SU-DHL-6 (cell line): ENCODE results near the gene TP53I3.

Experiments
- H2AFZ ChIP-seq: fragments of 200-600 bp; sonication (generic); 2 replicates; pipeline ENCODE4 v1.6.1; 2014; ENCODE audit warnings: low read depth, mild to moderate bottlenecking, moderate library complexity, mixed read lengths, antibody characterized with exemption, low read length; ENCODE audit not compliant: severe bottlenecking
- H3F3A ChIP-seq: fragments of 200-600 bp; shearing (Covaris generic); 2 replicates; pipeline ENCODE4 v1.6.0; 2016; ENCODE audit warnings: antibody characterized with exemption, mild to moderate bottlenecking; ENCODE audit not compliant: insufficient read depth
- H3K27ac ChIP-seq: fragments of 200-600 bp; sonication (generic); 2 replicates; pipeline ENCODE4 v1.5.1; 2016; ENCODE audit warnings: low read depth, mild to moderate bottlenecking, low read length, moderate library complexity, mixed read lengths
- H3K27me3 ChIP-seq: fragments of 200-600 bp; sonication (generic), shearing (Covaris generic); 2 replicates; pipeline ENCODE4 v1.6.0; 2014; ENCODE audit warnings: mild to moderate bottlenecking, low read length
- H3K36me3 ChIP-seq: fragments of 200-600 bp; sonication (generic); 2 replicates; pipeline ENCODE4 v1.6.1; 2014; ENCODE audit warnings: mild to moderate bottlenecking, low read length, mixed read lengths
- H3K4me2 ChIP-seq: fragments of 300-600, 200-600 bp; shearing (Covaris generic), sonication (generic); 2 replicates; pipeline ENCODE4 v1.6.0; 2014; ENCODE audit warnings: low read length, low read depth, mild to moderate bottlenecking; ENCODE audit not compliant: poor library complexity, severe bottlenecking
- H3K4me3 ChIP-seq: fragments of 200-600 bp; sonication (generic); 2 replicates; pipeline ENCODE4 v1.5.1; 2014; ENCODE audit warnings: antibody characterized with exemption, low read length, mild to moderate bottlenecking, mixed read lengths; ENCODE audit not compliant: insufficient read depth, poor library complexity, severe bottlenecking
- H3K79me2 ChIP-seq: fragments of 200-600 bp; sonication (generic); 2 replicates; pipeline ENCODE4 v1.6.1; 2014; ENCODE audit warnings: mild to moderate bottlenecking, low read length, moderate library complexity; ENCODE audit not compliant: insufficient read depth
- H3K9ac ChIP-seq: fragments of 200-600 bp; sonication (generic); 2 replicates; pipeline ENCODE4 v1.7.0; 2014; ENCODE audit warnings: mild to moderate bottlenecking, low read length
- H3K9me2 ChIP-seq: fragments of 200-600 bp; sonication (generic); replicated peaks from 2 replicates; pipeline ENCODE4 v1.6.1; 2014; ENCODE audit warnings: low read length; ENCODE audit not compliant: insufficient read depth
- H3K9me3 ChIP-seq: fragments of 200-600 bp; sonication (generic); 2 replicates; pipeline ENCODE4 v1.6.1; 2014; ENCODE audit warnings: low read length, mixed read lengths; ENCODE audit not compliant: insufficient read depth
- H4K20me1 ChIP-seq: fragments of 200-600 bp; sonication (generic); 2 replicates; pipeline ENCODE4 v1.6.1; 2014; ENCODE audit warnings: low read depth, mild to moderate bottlenecking, antibody characterized with exemption, low read length, moderate library complexity, mixed read lengths
- EZH2phosphoT487 ChIP-seq: fragments of 200-600 bp; sonication (generic), shearing (Covaris generic); conservative IDR thresholded peaks from 2 replicates; pipeline ENCODE4 v1.6.1; 2018; ENCODE audit warnings: mild to moderate bottlenecking, antibody characterized with exemption, low read length, moderate library complexity, mixed read lengths
- TF ChIP-seq, protein P1 (sequence below): fragments of 200-600 bp; sonication (generic); IDR thresholded peaks from one replicate; pipeline ENCODE4 v1.5.1; 2017; ENCODE audit warnings: antibody characterized with exemption, mild to moderate bottlenecking, low read length, moderate library complexity; ENCODE audit not compliant: insufficient read depth, poor library complexity, severe bottlenecking

TP53I3 gene

DNA sequence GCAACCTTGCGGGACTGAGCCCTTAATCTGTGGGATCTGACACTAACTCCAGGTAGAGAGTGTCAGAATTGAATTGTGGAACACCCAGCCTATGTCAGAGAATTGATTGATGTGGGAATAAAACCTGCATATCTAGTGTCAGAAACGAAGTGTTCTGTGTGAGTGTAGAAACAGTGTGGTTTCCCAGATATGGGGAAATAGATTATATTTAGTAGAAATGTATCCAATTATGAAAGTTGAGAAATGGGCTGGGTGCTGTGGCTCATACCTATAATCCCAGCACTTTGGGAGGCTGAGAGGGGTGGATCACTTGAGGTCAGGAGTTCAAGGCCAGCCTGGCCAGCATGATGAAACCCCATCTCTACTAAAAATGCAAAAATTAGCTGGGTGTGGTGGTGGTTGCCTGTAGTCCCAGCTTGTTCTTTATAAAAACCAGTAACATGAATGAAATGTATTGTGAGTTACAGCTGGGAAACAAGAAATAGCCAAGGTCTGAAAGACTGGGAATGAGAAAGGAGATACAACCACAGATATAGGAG, 4.3 kb upstream of the TP53I3 start:
- H3K36me3 ChIP-seq, result no peaks in the 10 kb centered on the region
- TF ChIP-seq EZH2phosphoT487, result no peak
- TF ChIP-seq, protein P1, sequence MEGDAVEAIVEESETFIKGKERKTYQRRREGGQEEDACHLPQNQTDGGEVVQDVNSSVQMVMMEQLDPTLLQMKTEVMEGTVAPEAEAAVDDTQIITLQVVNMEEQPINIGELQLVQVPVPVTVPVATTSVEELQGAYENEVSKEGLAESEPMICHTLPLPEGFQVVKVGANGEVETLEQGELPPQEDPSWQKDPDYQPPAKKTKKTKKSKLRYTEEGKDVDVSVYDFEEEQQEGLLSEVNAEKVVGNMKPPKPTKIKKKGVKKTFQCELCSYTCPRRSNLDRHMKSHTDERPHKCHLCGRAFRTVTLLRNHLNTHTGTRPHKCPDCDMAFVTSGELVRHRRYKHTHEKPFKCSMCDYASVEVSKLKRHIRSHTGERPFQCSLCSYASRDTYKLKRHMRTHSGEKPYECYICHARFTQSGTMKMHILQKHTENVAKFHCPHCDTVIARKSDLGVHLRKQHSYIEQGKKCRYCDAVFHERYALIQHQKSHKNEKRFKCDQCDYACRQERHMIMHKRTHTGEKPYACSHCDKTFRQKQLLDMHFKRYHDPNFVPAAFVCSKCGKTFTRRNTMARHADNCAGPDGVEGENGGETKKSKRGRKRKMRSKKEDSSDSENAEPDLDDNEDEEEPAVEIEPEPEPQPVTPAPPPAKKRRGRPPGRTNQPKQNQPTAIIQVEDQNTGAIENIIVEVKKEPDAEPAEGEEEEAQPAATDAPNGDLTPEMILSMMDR, result no peak

DNA sequence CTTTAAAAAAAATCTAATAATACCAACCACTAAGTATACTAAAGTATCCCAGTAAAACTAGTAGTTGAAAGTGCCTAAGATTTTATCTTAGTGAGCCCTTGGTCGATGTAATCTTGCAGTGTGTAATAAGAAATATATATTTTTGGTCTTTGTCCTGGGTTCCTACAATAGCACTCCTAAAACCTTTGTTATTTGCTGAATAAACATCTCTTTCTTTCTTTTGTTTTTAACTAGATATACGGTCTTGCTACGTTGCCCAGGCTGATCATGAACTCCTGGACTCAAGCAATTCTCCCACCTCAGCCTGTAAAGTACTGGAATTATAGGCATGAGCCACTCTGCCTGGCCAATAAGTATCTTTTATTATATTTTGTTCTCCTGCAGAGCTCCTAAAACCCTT, 2.4 kb upstream of the TP53I3 start:
- H3K9me3 ChIP-seq, result no peaks in the 10 kb centered on the region
- no peaks in the 10 kb centered on the region for H3K79me2 ChIP-seq
- H3F3A ChIP-seq, result peaks cover 6% of the 10 kb centered on the region; the same call in 1 of the 2 replicates
- TF ChIP-seq EZH2phosphoT487, result no peak
- TF ChIP-seq, protein P1, result no peak
- H3K27me3 ChIP-seq, result no peaks in the 10 kb centered on the region
- no peaks in the 10 kb centered on the region for H4K20me1 ChIP-seq
- no peak overlapping the region for H3K27ac ChIP-seq
- no peaks in the 10 kb centered on the region for H3K36me3 ChIP-seq
- no peak overlapping the region for H3K4me3 ChIP-seq
- no peaks in the 10 kb centered on the region for H3K9me2 ChIP-seq
- H3K4me2 ChIP-seq, result no peak overlapping the region
- H2AFZ ChIP-seq, result no peak overlapping the region
- no peak overlapping the region for H3K9ac ChIP-seq

More for the DNA sequence above, 4.3 kb upstream of the TP53I3 start:
- Histone ChIP-seq H3K9ac (no peak overlapping the region), H3F3A (peaks cover 6% of the 10 kb centered on the region; the same call in 1 of the 2 replicates), H2AFZ (no peak overlapping the region), H3K27me3 (no peaks in the 10 kb centered on the region), H3K9me3 (no peaks in the 10 kb centered on the region), H3K4me2 (no peak overlapping the region), H3K27ac (no peak overlapping the region), H3K79me2 (no peaks in the 10 kb centered on the region), H3K4me3 (no peak overlapping the region), H3K9me2 (no peaks in the 10 kb centered on the region), H4K20me1 (no peaks in the 10 kb centered on the region)

DNA sequence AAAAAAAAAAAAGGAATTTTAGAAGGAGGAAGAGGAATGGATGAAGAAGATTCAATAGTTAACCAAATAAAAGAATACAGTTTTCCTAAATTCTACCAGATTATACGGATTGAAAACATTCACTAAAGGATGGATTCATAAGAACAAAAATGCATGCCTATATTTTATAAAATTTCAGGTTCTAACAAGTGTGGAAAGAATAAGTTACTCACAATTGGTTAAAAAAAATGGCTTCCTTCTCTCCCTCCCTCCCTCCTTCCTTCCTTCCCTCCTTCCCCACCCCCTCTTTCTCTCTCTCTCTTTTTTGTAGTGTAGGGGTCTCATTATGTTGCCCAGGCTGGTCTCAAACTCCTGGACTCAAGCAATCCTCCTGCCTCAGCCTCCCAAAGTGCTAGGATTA, 1.6 kb upstream of the TP53I3 start:
- H2AFZ ChIP-seq, result no peak overlapping the region
- no peaks in the 10 kb centered on the region for H3K36me3 ChIP-seq
- H3K79me2 ChIP-seq, result no peaks in the 10 kb centered on the region
- no peaks in the 10 kb centered on the region for H3K9me3 ChIP-seq
- no peaks in the 10 kb centered on the region for H4K20me1 ChIP-seq
- H3K9ac ChIP-seq, result no peak overlapping the region
- peaks cover 6% of the 10 kb centered on the region; the same call in 1 of the 2 replicates for H3F3A ChIP-seq
- TF ChIP-seq EZH2phosphoT487, result no peak
- TF ChIP-seq, protein P1, result no peak
- no peak overlapping the region for H3K27ac ChIP-seq
- no peaks in the 10 kb centered on the region for H3K27me3 ChIP-seq
- no peak overlapping the region for H3K4me3 ChIP-seq
- H3K4me2 ChIP-seq, result no peak overlapping the region
- no peaks in the 10 kb centered on the region for H3K9me2 ChIP-seq
